GM18505 (cell line): ENCODE results near the gene SAMD4A.
"Not testable (repeated sequence)": the region's sequence is repeated elsewhere in the genome, so short reads cannot be mapped to it uniquely, and the experiment has no call there.

Experiments used
- ATAC-seq: cut with Tn5 transposase; IDR thresholded peaks from one replicate; pipeline ENCODE4 v1.9.1; 2021; ENCODE audit not compliant: unreplicated experiment
- POLR2A ChIP-seq: IDR thresholded peaks from 4 replicates; pipeline ENCODE4 v1.6.1; 2011; ENCODE audit warnings: borderline replicate concordance; ENCODE audit not compliant: insufficient read depth, insufficient read length; ENCODE audit errors: extremely low read depth

SAMD4A gene

DNA sequence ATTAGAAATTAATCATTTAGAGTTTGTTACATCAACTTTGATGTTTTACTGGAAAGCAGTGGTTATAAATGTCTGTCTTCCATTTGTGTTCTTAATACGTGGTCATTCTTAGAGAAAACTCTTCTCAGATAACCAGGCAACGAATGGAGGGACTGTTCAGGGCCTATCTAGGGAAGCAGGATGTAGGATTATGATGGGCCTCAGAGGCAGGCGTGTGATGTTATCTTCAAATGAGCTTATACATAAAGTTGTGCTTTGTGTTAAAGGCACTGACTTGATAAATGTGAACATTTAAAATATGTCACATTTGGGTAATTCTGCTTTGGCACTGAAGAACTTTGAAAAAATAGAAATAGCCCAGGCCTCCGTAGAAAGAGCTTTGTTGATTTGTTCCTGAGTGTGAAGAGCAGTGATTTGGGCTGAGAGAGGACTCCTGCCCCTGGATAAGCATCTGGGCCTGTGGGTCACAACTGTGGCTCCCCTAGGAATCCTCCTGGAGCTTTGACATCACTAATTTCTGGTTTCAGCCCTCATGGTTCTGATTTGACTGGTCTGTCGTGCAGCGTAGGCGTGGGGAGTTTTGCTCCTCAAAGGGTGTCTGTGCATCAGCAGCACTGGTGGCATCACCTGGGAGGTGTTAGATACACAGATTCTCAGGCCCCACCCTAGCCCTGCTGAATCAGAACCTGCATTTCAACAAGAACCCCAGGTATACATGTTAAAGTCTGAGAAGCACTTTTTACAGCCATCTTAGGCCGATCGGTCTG lies 55.4 kb downstream of the SAMD4A start:
- ATAC-seq = peak; percentile 83
- TF ChIP-seq POLR2A = no peak

DNA sequence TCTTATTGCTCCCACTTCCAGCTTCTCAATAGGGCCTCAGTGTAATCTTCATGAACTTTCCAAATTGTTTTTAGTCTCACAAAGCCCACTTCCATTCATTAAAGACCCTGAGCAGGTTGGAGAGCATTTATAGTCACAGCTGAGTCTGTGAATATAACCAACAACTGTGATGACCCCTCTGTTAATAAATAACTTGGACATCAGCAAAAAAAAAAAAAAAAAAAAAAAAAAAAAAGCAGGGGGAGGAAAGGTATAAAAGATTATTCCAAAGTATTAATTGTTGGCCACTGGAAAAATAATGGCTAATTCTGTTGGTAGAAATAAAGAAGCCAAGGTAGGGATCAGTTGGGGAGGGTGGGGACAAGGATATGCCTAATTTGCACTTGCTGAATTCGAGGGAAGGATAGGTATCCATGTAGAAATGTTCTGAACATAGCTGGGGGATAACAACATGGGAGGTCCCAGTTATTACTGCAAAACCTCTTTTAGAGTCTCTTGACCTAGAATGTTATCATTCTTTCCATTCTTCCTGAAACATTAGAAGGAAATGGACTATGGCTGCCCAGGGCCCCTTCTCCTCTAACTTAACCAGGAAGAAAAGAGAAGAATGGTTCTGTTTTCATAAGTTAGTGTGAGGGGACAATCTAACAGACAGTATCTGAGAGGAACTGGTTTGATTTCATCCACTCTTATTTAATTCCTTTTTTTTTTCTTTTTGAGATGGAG lies 56.5 kb downstream of the SAMD4A start:
- no peak for TF ChIP-seq POLR2A
- no peak for ATAC-seq

DNA sequence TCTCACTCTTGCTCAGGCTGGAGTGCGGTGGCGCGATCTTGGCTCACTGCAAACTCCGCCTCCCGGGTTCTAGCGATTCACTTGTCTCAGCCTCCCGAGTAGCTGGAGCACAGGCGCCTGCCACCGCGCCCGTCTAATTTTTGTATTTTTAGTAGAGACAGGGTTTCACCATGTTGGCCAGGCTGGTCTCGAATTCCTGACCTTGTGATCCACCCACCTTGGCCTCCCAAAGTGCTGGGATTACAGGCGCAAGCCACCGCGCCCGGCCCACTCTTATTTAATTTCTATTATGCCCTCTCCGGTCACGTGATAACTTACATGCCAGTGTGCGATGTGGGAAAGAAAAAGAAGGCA lies 57.1 kb downstream of the SAMD4A start:
- not testable (repeated sequence) for ATAC-seq

DNA sequence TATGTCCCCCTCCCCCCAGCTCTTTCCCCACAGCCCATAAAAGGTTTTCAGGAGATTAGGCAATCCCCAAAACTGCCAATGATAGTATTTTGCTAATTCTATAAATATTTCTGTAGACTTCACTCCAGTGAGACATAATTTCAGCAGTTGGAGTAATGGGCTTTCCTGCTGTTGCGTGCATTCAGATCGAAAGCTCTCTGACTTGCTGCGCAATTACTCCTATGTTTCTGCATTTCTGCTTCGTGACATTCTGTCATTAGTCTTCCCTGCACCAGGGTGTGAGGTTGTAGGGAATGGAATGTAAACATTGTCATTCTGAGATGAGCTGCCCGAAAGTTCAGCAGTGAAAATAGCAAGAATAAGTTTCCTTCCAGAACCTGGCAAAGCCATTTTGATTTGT lies 58.2 kb downstream of the SAMD4A start:
- no peak for ATAC-seq
- TF ChIP-seq POLR2A = no peak

DNA sequence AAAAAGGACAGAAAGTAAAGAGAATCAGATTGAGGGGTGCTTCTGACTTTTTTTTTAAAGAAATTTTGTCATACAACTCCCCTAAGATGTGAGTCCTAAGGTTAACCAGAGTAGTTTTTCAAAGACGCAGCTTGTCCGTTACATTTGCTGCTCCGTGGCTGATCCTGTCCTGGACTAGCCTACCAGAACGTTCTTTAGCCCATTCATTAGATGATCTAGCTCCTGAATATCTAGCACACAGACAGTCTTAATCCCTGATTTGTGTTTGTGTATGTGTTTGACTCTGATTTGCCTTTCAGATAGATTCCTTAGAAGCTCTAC lies 60.3 kb downstream of the SAMD4A start:
- TF ChIP-seq POLR2A = no peak
- ATAC-seq = peak; percentile 10

DNA sequence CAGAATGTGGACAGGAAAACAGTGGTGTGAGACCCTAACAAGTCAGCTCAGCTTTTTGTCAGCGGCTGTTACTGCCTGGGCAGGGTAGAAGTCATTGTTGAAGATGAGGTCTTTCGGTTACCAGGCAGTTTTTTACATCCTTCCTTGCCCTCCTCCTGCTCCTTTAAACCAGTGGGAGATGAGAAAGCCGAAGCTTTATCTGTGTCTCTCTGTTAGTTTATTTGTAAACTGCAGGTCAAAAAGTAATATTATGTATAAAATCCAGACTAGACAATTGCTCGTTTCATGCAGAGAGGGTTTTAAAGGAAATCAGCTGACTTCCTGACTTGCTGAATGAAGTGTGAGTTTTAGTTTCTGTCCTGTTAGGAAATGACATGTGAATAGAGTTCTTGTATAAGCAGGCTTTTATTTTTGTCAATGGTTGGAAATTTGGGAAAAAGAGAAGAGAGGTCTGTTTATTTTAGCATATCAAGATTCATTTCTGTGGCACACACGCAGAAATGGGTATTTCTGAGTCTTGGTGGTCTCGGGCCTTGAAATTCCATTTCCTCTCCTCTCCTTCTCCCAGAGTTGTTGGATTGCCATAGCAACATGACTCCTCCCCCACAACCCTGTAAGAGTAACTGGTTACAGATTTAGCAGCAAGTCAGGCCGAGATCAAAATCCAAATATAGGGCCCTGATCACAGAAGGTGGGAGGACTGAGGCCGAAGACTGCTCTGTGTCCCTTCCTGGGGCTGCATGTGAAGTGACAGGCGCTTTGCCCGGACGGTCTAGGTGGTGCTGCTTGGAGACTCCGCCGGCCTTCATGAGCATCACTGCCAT lies 60.8 kb downstream of the SAMD4A start:
- peak; percentile 63 for ATAC-seq

DNA sequence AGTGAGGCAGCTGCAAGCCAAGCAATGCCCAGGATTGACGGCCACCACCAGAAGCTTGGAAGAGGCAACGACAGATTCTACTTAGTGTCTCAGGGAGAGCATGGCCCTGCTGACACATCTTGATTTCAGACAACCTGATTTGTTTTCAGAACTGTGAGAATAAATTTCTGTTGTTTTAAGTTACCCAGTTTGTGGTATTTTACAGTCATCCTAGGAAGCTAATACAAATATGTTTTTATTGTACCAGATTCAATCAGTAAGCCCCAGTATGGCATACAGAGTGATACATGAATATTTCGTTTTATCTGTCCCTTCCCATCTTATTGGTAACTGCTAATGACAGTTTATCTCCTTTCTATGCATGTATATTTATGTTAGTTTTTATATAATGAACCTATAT lies 62.3 kb downstream of the SAMD4A start:
- no peak for ATAC-seq
- TF ChIP-seq POLR2A = no peak

More for the DNA sequence above, 60.8 kb downstream of the SAMD4A start:
- no peak for TF ChIP-seq POLR2A

DNA sequence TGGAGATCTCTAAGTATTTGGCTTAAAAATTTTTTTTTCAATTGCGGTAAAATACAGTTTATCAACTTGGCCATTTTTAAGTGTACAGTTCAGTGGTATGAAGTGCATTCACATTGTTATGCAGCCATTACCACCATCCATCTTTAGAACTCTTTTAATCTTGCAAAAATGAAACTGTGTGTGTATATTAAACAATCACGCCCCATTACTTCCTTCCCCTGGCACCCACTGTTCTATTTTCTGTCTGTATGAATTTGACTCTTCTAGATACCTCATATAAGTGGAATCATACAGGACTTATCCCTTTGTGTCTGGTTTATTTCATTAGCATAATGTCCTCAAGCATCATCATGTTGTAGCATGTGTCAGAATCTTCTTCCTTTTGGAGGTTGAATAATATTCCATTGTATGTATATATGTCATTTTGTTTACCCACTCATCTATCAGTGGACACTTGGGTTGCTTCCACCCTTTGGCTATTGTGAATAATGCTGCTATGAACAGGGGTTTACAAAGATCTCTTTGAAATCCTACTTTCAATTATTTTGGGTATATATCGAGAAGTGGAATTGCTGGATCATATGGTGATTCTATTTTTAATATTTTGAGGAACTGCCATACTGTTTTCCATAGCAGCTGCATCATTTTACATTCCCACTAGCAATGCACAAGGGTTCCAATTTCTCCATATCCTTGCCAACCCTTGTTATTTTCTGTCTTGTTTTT lies 62.9 kb downstream of the SAMD4A start:
- ATAC-seq = no peak

DNA sequence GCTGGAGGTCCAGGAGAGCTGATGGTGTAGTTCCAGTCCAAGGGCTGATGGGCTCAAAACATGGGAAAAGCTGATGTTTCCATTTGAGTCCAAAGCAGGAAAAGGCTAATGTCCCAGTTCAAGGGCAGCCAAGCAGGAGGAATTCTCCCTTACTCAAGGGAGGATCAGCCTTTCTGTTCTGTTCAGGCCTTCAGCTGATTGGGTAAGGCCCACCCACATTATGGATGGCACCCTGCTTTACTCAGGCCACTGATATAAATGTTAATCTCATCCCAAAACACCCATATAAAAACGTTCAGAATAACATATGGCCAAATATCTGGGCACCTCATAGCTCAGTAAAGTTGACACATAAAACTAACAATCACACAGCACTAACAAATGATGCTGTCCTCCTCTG lies 64.1 kb downstream of the SAMD4A start:
- no peak for TF ChIP-seq POLR2A
- ATAC-seq = no peak

More for the DNA sequence above, 62.9 kb downstream of the SAMD4A start:
- TF ChIP-seq POLR2A = no peak

GRCh38 chr14:54632452-54632851 lies 65.5 kb downstream of the SAMD4A start:
- no peak for ATAC-seq
- TF ChIP-seq POLR2A = no peak

- ATAC-seq = no peak
- no peak for TF ChIP-seq POLR2A
Measured at GRCh38 chr14:54633076-54633475, 66.1 kb downstream of the SAMD4A start.

- TF ChIP-seq POLR2A = no peak
- no peak for ATAC-seq
Measured at GRCh38 chr14:54637270-54638134, 70.6 kb downstream of the SAMD4A start.
